ENCODE results near the gene TRABD2B. TPM values are rescaled to one million over a fixed set of nuclear protein-coding genes. Genes with fewer than 3 reads are reported as not detected.

The TRABD2B gene
- total RNA-seq, 2 donors from 2014 or later: 2.6 to 4.3 TPM

DNA sequence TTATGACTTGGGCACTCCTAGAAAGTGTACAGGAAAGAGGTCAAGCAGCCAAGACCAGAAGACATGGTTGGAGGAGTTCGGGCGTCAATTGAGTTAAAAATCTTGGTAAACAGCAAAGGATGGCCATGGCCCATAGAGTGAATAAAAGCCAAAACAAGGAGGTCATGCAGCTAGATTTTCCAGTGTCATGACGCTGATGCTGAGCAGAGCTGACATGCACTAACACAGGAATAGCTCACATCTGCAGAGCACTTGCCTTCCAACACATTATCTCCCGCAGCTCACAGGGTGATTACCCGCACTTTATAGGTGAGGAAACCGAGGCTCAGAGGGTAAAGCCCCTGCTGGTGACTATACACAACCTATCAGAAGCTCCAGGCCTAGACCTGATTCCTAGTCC lies 49.7 kb downstream of the TRABD2B start:
- no peak overlapping the region for H3K27ac ChIP-seq
- DNase-seq: no peak
- no peaks in the 10 kb centered on the region for H3K27me3 ChIP-seq

DNA sequence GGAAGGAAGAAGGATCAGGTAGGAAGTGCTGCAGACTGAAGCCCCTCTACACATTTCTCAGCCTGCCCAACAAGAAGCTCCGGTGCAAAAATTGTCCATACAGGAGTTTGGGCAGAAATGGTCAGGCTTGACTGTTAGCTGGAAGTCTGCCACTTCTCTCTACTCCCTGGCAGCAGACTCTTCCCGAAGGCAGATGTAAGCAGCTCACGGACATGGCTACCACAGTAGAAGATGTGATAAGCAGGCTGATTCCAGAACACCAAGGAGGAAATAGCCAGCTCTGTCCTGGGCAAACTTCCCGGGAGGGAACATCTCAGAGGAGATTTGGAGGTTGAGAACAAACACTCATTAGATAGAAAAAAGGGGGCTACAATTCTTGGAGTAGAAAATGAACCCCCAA lies 52.6 kb downstream of the TRABD2B start:
- H3K4me1 ChIP-seq: peaks cover 50% of the 10 kb centered on the region
- no peak for TF ChIP-seq POLR2A (IDR thresholded peaks at IDR 0.05)
- no peak for TF ChIP-seq CTCF (IDR thresholded peaks at IDR 0.05)
- no peaks in the 10 kb centered on the region for H3K36me3 ChIP-seq (replicated peaks in 1 of 2; ENCODE audit: insufficient read depth in 1 of 2, low read depth in 2 of 2)
- no peak overlapping the region for H3K4me3 ChIP-seq
- H3K27me3 ChIP-seq: no peaks in the 10 kb centered on the region
- H3K27ac ChIP-seq: peak overlapping the region in 2 of 4 donors; percentile 3 to 22
- intact Hi-C loops (cut with DNase I): no loop called here
- no peaks in the 10 kb centered on the region for H3K9me3 ChIP-seq
- 30 to 38% methylated on average over 4 of the region's 4 CpGs for WGBS, 2 donors
- ATAC-seq (no peak), DNase-seq (peak in 2 of 4 donors; percentile 33 to 43)

More for the DNA sequence above, 49.7 kb downstream of the TRABD2B start:
- intact Hi-C loops (cut with DNase I): no loop called here
- TF ChIP-seq CTCF (IDR thresholded peaks at IDR 0.05): no peak
- TF ChIP-seq POLR2A (IDR thresholded peaks at IDR 0.05): no peak
- H3K36me3 ChIP-seq (replicated peaks in 1 of 2; ENCODE audit: insufficient read depth in 1 of 2, low read depth in 2 of 2): no peaks in the 10 kb centered on the region
- ATAC-seq: no peak
- H3K4me3 ChIP-seq: no peak overlapping the region
- WGBS, 2 donors: 81 to 85% methylated on average over 6 of the region's 6 CpGs
- peaks cover 28% of the 10 kb centered on the region for H3K4me1 ChIP-seq
- no peaks in the 10 kb centered on the region for H3K9me3 ChIP-seq

DNA sequence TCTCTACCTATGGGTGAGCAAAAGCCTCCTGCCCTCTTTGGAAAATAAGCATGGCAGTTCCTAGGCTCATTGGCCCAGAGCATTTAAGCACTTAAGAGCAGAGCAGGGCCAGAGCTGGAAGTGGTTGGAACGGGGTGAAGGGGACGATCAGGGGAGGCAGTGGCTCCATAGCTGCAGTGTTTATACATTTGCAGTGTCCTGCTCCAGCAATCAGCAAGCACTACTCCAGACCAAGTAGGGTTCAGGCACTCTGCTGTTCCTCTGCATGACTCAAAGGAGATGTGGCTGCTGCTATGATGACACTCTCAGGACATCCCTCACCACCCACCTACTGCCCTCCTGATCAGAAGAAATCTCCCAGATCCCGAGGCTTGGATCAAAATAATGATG lies 55.0 kb downstream of the TRABD2B start:
- WGBS, 2 donors: 69 to 71% methylated on average over 3 of the region's 3 CpGs
- peak; percentile 15 for ATAC-seq

GRCh38 chr1:47941609-47942239 lies 55.5 kb downstream of the TRABD2B start:
- DNase-seq: peak in 1 of 4 donors; percentile 37
- Histone ChIP-seq H3K4me1 (peaks cover 43% of the 10 kb centered on the region), H3K9me3 (no peaks in the 10 kb centered on the region), H3K27ac (peak overlapping the region; percentile 64 to 80 (median 73)), H3K27me3 (no peaks in the 10 kb centered on the region), H3K4me3 (no peak overlapping the region), H3K36me3 (replicated peaks in 1 of 2; ENCODE audit: insufficient read depth in 1 of 2, low read depth in 2 of 2) (no peaks in the 10 kb centered on the region)
- TF ChIP-seq CTCF (IDR thresholded peaks at IDR 0.05) (peak in 1 of 7 experiments; percentile 9), POLR2A (IDR thresholded peaks at IDR 0.05) (no peak)
- intact Hi-C loops (cut with DNase I): no loop called here
- WGBS, 2 donors: 62 to 72% methylated on average over 2 of the region's 2 CpGs
- ATAC-seq: peak; percentile 90

More for the DNA sequence above, 55.0 kb downstream of the TRABD2B start:
- Histone ChIP-seq H3K4me3 (no peak overlapping the region), H3K27ac (peak overlapping the region; percentile 64 to 80 (median 73)), H3K4me1 (peaks cover 43% of the 10 kb centered on the region), H3K27me3 (no peaks in the 10 kb centered on the region), H3K9me3 (no peaks in the 10 kb centered on the region), H3K36me3 (replicated peaks in 1 of 2; ENCODE audit: insufficient read depth in 1 of 2, low read depth in 2 of 2) (no peaks in the 10 kb centered on the region)
- TF ChIP-seq CTCF (IDR thresholded peaks at IDR 0.05) (no peak), POLR2A (IDR thresholded peaks at IDR 0.05) (no peak)
- intact Hi-C loops (cut with DNase I): no loop called here
- DNase-seq: no peak

- intact Hi-C loops (cut with DNase I): no loop called here
- no peak for TF ChIP-seq POLR2A (IDR thresholded peaks at IDR 0.05)
- no peak for TF ChIP-seq CTCF (IDR thresholded peaks at IDR 0.05)
- Histone ChIP-seq H3K9me3 (no peaks in the 10 kb centered on the region), H3K27ac (peak overlapping the region in 1 of 4 donors; percentile 34), H3K4me3 (no peak overlapping the region), H3K27me3 (no peaks in the 10 kb centered on the region), H3K4me1 (peaks cover 43% of the 10 kb centered on the region), H3K36me3 (replicated peaks in 1 of 2; ENCODE audit: insufficient read depth in 1 of 2, low read depth in 2 of 2) (no peaks in the 10 kb centered on the region)
- DNase-seq: no peak
- ATAC-seq: no peak
- 67 to 71% methylated on average over 5 of the region's 5 CpGs for WGBS, 2 donors
Measured at GRCh38 chr1:47940779-47941178, 56.4 kb downstream of the TRABD2B start.

All from body of pancreas (tissue), 4 donors.